ENCODE measurements around the gene AFDN.

AFDN gene

DNA sequence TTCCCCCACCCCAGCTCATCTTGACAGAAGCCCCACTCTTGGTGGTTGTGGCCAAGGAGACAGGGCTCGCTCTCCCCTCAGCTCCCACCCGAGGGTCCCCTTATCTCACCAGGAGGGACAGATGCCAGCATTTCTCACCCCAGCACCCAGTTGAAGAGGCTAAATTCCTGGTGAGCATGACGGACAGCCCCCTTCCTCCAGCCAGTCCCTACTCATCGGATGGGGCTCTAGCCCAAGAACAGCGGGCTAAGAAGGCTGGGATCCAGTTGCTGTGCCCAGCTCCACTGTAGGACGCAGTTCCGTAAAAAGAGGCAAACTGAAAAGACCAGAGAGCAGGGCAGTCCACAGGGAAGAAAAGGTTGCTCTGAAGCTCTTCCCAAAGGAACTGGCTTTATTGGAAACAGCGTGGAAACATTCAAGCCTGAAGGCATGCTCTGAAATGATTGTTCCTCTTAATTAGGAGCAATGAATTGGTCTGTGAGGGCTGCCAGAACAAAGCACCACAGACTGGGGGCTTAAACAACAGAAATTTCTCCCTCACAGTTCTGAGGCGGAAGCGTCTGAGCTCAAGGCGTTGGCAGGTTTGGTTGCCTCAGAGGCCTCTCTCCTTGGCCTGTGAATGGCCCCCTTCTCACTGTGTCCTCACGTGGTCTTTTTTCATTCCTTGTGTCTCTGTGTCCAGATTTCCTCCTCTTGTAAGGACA is 152.9 kb downstream of the AFDN start:
- Histone ChIP-seq H3K36me3 (no peaks in the 10 kb centered on the region), H3K4me3 (no peak overlapping the region), H3K27ac (no peak overlapping the region), H3K4me1 (peaks cover 0 to 2% (median under 1%) of the 10 kb centered on the region in 4 donors), H3K27me3 (no peaks in the 10 kb centered on the region), H3K9me3 (no peaks in the 10 kb centered on the region)
- intact Hi-C loops (cut with DNase I; ENCODE audit: low total_unique reads): no loop called here
- DNase-seq: no peak
- TF ChIP-seq, protein P1, sequence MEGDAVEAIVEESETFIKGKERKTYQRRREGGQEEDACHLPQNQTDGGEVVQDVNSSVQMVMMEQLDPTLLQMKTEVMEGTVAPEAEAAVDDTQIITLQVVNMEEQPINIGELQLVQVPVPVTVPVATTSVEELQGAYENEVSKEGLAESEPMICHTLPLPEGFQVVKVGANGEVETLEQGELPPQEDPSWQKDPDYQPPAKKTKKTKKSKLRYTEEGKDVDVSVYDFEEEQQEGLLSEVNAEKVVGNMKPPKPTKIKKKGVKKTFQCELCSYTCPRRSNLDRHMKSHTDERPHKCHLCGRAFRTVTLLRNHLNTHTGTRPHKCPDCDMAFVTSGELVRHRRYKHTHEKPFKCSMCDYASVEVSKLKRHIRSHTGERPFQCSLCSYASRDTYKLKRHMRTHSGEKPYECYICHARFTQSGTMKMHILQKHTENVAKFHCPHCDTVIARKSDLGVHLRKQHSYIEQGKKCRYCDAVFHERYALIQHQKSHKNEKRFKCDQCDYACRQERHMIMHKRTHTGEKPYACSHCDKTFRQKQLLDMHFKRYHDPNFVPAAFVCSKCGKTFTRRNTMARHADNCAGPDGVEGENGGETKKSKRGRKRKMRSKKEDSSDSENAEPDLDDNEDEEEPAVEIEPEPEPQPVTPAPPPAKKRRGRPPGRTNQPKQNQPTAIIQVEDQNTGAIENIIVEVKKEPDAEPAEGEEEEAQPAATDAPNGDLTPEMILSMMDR (IDR thresholded peaks at IDR 0.05): no peak

- Histone ChIP-seq H3K4me3 (no peak overlapping the region), H3K36me3 (no peaks in the 10 kb centered on the region), H3K27me3 (no peaks in the 10 kb centered on the region), H3K9me3 (no peaks in the 10 kb centered on the region), H3K27ac (no peak overlapping the region), H3K4me1 (no peaks in the 10 kb centered on the region)
- TF ChIP-seq, protein P1 (IDR thresholded peaks at IDR 0.05): no peak
- no peak for DNase-seq
- intact Hi-C loops (cut with DNase I; ENCODE audit: low total_unique reads): no loop called here
These were observed 154.3 kb downstream of the AFDN start for GRCh38 chr6:167980911-167981580.

- DNase-seq: no peak
- no peaks in the 10 kb centered on the region for H3K36me3 ChIP-seq
- H3K4me3 ChIP-seq: no peak overlapping the region
- intact Hi-C loops (cut with DNase I; ENCODE audit: low total_unique reads): no loop called here
- H3K9me3 ChIP-seq: no peaks in the 10 kb centered on the region
- TF ChIP-seq, protein P1 (IDR thresholded peaks at IDR 0.05): no peak
- no peak overlapping the region for H3K27ac ChIP-seq
- no peaks in the 10 kb centered on the region for H3K4me1 ChIP-seq
- no peaks in the 10 kb centered on the region for H3K27me3 ChIP-seq
These were observed 155.3 kb downstream of the AFDN start for GRCh38 chr6:167981916-167982462.

DNA sequence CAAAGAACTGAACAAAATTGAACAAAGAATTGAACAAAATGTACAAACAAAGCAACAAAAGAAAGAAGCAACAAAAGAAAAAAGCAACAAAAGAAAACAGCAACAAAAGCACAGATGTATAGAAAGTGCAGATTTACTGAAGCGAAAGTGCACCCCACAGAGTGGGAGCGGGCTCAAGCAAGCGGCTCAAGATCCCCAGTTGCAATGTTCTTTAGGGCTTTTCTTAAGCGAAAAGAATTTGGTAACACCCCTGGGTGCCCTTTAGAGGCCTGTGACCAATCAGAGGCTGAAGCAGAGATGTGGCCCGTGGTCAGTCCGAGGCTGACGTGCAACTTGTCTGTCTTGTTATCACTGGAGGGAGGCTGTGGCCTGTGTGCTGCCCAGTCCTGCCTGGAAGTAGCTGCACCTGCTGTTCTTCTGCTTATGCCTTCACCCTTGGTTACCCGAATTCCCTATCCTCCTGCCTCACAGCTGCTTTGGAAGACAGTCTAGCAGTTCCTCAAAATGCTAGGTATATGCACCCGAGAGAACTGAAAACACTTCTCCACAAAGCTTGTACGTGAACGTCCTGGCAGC is 157.5 kb downstream of the AFDN start:
- Histone ChIP-seq H3K27ac (no peak overlapping the region), H3K4me3 (no peak overlapping the region), H3K9me3 (no peaks in the 10 kb centered on the region), H3K4me1 (no peaks in the 10 kb centered on the region), H3K36me3 (no peaks in the 10 kb centered on the region), H3K27me3 (no peaks in the 10 kb centered on the region)
- TF ChIP-seq, protein P1 (IDR thresholded peaks at IDR 0.05): no peak
- intact Hi-C loops (cut with DNase I; ENCODE audit: low total_unique reads): no loop called here
- no peak for DNase-seq

DNA sequence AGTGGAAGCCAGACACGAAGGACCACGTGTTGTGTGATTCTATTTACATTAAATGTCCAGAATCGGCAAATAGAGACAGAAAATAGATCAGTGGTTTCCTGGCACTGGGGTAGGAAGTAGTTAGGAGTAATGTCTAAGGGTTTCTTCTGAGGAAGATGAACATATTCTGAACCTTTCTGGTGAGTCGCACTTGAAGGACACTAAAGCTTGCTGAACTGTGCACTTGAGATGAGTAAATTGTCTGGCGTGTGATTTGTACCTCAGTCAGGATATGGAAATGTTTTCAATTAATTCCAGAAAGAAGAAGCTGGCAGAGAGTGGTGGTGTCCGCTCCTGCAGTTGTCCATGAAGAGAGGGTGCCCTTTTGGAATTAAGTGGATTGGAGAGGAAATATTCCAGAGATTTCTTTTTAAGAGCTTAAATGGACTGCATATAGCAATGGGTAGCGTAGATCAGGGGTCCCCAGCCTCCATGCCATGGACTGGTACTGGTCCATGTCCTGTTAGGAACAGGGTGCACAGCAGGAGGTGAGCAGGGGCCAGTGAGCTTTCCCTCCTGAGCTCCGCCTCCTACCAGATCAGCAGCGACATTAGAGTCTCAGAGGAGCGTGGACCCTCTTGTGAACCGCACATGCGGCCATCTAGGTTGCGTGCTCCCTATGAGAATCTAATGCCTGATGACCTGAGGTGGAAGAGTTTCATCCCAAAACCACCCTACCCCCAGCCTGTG is 158.3 kb downstream of the AFDN start:
- H3K27ac ChIP-seq: no peak overlapping the region
- no peak for DNase-seq
- intact Hi-C loops (cut with DNase I; ENCODE audit: low total_unique reads): no loop called here
- no peaks in the 10 kb centered on the region for H3K9me3 ChIP-seq
- no peak overlapping the region for H3K4me3 ChIP-seq
- TF ChIP-seq, protein P1 (IDR thresholded peaks at IDR 0.05): no peak
- no peaks in the 10 kb centered on the region for H3K36me3 ChIP-seq
- no peaks in the 10 kb centered on the region for H3K27me3 ChIP-seq
- no peaks in the 10 kb centered on the region for H3K4me1 ChIP-seq
